NCI-H1694 (cell line): ENCODE results near the gene PPIL3.
"Not testable (repeated sequence)": the region's sequence is repeated elsewhere in the genome, so short reads cannot be mapped to it uniquely, and the experiment has no call there.

Experiments
- DNase-seq: peaks from one replicate; lab custom pipeline; 2025; lab: John Stamatoyannopoulos, UW

The PPIL3 gene

DNA sequence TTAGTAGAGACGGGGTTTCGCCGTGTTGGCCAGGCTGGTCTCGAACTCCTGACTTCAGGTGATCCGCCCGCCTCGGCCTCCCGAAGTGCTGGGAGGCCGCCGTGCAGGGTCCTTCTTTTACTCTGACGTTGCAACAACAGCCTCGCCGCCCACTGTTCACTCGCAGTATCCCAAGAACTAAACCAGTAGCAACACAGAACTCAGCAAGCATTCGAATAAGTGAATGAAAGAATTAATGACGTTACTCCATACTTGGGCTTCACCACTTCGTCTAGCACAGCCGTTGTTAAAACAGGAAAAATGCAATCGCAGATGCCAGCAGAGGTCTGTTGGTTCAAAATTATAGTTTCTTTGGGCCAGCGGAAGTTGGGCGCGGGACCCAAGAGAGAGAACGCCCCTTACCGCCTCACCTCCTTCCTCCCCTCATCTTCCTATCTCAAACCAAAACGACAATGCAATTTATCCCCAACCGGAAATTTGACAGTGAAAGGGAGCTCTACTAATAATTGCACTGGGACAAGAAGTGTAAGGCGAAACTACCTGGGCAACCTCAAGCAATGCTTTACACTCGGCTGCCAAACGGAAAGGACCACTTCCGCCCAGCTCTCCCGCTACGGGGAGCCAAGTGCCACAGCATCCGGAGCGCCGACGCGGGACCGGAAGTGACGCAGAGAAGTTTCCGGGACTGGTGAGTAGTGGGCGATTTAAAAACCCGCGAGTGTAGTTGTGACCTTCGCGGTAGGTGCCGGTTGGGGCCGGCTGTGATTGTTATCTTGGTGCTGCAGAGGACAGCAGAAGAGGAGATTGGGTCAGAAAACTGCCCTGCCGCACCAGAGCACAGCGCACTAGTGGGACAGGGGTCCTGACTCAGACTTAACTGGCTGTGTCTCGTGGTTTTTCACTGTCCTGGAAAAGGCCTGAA, at the start of gene PPIL3, which contains the start of gene NIF3L1:
Gene PPIL3, minus strand, starts transcription at position 374 of the 922 bp plus-strand sequence. CDS start 1,462 bp downstream, outside the sequence.
Gene NIF3L1, plus strand, starts transcription at position 668 of the 922 bp plus-strand sequence. CDS start 2,573 bp downstream, outside the sequence.
- peak; percentile 97 for DNase-seq

DNA sequence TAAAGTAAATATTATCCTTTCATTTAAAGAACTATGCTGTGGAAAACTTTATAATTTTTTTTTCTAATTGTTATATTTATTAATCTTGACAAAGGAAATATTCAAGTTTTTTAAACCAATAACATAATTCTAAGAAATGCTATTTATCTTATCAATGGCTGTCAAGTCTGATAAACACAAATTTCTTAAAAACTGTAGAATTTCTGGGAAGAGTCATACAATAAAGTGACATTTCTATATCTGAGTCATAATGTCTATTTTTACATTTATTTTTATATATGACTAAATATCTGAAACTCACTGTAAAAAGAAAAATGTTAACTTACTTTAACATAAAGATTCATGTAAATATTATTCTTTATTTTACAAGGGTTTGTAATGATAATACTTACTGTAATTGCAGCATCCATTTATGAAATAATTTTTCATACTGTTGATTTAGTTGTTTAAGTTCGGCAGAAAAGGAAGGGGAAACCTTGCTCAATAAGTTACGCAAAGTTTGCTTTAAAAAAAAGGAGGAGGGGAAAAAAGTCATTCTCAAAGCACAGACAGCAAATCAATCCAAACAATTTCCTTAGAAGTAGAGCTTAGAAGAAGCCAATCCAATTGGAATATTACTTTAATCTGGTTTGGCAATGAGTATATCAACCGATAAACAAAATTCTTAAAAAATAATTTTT, 42.2 kb upstream of the PPIL3 start:
- no peak for DNase-seq

DNA sequence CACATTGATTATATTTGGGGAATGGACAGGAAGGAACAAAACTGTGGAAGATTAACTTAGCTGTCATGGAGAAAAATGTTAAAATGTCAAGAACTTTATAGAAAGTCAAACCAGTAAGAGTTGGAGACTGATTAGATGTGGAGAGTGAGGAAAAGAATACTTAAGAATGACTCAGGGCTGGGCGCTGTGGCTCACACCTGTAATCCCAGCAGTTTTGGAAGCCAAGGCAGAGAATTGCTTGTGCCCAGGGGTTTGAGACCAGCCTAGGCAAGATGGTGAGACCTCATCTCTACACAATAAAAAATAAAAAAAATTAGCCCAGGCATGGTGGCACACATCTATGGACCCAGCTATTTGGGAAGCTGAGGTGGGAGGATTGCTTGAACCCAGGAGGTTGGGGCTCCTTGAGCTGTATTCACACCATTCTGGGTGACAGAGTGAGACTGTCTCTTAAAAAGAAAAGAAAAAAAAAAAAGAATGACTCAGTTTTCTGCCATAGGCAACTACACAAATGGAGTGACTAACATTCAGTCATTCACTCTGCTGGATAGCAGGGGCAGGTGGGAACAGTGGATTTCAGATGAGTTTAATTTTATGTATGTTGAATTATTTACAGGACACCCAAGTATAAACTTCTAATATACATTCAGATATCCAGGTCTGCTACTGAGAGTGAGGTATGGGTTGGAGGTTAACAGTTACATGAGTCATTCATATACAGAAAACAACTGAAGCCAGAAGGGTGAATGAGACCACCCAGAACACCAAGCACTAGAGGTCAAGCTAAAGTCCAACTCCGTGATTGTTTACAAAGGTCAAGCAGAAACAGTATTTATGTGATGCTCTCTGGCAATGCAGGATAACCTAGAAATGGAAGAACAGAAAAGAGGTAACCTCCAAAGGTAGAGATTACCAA, 40.7 kb upstream of the PPIL3 start:
- no peak for DNase-seq

DNA sequence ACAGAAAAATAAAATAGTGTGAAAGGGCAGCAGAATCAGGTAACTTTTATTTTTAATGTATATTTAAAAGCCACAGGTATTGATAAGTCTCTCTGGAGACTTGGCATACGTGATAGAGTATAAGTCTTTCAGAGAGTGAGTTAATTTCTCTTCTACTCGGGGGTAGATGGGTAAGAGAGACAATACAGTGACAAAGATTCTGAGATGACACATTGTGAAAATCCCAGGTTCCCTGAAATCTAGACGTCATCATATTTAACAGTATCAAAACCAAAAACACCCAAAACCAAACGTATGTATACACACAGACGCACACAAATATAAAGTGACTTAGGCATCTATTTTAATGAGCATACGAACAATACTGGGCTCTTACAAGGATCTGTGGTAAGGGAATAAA, 33.6 kb upstream of the PPIL3 start:
- no peak for DNase-seq

DNA sequence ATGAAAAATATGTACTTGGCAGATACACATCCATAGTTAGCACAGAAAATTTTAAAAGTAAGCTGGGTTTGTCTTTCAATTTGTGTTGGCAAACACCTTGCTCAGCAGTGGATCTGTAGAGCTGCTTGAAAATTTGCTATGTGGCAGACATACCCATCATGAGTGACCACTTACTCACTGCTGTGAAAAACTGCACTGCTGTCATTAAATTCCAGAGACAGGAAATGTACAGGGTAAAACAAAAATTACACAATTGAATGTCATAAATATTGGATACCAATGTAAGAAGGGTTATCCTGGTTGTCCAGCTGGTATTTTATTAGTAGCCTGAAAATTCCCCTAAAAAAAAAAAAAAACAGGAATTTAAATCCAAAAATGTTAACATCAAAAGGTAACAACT, 24.8 kb upstream of the PPIL3 start:
- no peak for DNase-seq

DNA sequence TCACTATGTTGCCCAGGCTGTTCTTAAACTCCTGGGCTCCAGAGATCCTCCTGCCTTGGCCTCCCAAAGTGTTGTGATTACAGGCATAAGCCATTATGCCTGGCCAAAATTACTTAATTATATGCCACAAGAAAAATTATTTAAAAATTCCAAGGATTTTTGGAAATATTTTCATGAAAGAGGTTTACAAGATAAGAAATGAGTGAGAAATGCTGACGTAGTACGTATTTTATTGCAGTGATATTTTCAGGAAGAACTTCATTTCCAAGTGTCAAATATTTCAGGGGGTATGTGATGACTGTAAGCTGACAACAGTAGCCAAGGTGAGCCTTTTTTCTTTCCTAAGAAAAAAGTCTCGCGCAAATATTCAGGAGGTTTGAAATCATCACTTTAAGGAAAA, 21.1 kb upstream of the PPIL3 start:
- DNase-seq, result no peak

DNA sequence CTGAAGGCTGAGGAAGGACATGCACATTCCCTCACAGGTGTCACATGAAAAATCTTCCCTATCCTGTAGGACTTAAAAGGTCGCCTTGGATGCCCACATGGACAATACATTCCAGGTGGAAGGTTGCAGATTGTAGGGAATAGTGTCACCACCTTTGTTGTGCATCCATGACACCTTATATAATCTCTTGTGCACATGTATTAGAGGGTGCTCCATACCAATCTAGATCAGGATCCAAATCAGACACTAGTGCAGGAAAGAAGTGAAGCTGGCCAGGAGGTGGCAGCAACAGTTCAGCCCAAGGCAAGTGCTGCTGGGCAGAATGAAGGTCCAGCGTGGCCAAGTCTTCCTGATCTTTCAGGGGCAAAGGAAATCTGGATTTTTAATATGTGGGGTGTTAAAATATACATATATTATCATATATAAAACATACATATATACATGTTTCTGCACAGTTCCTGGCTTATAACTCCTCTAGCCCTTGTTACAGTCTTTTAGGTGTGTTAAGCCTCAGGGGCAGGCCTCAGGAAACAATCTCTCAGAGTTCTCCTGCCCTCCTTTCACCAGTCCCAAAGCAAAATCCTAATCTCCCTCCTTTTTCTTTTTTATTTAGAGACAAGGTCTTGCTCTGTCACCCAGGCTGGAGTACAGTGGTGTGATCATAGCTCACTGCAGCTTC, 16.9 kb upstream of the PPIL3 start:
- peak; percentile 16 for DNase-seq

DNA sequence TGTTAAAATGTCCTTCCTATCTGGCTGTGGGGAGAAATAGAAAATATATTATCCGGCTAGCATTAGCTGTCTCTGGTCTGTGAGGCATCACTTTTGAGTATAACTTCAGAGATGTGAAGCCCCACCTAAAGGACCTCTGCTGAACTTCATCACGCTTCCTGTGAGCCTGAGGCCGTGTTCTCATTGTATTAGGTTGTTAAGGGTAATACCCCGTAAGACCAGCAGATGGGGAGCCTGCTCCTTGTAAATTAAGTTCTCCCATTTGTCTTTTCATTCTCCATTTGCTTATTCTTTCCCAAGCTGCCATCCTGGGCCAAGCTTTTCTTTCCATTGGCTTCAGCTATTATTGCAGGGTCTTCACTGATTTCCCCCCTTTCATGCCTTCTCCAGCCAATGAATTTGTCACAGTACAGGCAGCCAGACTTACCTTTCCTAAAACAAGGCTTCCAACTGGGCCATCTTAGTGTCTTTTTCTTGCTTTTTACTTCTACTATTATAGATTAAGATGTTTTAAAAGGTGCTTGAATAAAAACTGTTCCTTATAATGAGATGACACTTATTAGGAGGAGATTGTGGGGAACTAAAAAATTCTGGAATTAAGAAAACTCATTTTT, 12.7 kb upstream of the PPIL3 start:
- DNase-seq, result peak; percentile 87

DNA sequence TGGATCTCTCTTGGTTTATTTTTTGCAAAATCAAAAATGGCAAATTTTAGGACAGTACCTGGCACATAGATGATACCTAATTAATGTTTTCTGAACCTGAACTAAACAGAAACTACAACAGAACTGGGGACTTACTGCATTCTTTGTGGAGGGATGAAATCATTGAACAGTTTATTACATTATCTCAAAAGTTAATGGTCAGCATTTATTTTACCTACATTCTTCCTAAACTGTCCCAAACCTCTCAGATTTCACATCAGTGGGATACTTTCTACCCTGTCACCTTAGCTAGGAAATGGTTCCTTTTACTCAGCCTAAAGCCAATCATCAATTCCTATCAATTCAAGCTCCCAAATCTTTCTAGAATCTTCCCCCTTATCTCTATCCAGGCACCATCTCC, 10.6 kb upstream of the PPIL3 start:
- DNase-seq, result no peak

DNA sequence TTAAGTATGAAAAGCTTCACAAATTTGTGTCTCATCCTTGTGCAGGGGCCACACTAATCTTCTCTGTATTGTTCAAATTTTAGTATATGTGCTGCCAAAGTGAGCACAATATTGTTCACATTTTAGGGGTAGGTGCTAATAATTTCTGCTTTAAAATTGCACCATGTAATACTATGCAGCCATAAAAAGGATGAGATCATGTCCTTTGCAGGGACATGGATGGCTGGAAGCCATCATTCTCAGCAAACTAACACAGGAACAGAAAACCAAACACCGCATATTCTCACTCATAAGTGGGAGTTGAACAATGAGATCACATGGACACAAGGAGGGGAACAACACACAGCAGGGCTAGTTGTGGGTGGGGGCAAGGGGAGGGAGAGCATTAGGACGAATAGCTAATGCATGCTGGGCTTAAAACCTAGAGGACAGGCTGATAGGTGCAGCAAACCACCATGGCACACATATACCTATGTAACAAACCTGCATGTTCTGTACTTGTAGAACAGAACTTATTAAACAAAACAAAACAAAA, 7.1 kb downstream of the PPIL3 start:
- DNase-seq, result not testable (repeated sequence)

DNA sequence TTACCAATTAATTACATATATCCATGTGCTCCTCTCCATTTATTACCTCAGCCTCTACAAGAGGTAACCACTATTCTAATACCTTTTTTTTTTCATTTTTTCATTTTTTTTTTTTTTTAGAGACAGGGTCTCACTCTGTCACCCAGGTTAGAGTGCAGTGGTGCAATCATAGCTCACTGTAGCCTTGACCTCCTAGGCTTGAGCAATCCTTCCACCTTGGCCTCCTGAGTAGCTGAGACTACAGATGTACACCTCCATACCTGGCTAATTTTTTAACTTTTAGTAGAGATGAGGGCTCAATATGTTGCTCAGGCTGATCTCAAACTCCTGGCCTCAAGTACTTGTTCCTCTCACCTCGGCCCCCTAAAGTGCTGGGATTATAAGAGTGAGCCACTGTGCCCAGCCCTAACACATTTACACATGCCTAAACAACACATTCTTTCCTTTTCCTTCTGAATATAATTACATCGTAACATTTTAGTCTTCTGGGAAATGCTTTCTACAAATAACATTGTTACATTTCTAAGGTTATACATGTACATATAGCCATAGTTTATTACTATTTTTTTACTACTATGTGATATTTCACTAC, 10.5 kb downstream of the PPIL3 start:
- DNase-seq, result no peak

DNA sequence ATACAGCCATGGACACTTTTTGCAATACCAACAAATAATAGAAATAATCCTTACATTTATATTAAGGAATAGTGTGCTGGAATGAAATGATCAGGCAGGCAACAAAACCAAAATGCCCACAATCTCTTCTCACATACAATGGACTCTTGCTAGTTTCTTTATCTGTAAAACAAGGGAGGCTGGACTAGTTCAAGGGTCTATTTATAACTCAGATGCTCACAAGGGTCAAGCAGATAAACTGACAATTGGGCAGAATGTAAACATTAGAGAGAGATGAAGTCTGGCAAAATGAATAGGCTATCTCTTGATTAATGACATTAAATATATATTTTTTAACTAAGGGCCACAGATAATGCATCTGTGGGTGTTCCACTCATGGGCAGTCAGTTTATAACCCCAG, 11.4 kb downstream of the PPIL3 start:
- no peak for DNase-seq

DNA sequence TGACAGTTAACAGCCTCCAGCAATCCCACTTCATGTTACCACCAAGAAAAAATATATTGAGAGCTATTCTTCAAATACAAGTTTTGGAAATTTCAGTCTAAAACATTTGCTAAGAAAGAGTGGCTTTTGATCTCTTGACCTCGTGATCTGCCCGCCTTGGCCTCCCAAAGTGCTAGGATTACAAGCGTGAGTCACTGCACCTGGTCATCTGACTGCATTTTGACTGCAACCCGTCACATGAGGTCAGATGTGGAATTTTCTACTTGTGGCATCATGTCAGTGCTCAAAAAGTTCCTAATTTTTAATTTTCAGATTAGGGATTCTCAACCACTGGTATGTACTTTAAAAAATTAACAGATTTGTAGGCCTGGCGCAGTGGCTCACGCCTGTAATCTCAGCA, 15.3 kb downstream of the PPIL3 start:
- no peak for DNase-seq

DNA sequence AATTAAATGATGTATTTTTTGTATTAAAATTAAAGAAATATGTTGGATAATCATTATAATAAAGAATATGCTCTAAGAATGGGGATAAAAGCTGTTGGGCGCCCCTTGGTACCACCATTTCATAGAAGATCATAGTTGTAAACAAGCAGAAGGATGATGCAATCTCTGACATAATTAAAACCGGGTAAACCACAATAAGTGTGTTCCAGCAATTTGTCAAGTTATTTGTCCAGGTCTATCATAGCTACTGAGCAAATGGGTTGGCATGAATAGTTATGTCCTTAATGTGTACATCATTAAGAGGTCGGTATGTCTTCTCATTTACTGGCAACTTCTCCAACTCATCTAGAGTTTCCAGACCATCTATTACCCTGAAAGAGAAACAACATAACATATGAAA, 17.7 kb downstream of the PPIL3 start:
- no peak for DNase-seq

DNA sequence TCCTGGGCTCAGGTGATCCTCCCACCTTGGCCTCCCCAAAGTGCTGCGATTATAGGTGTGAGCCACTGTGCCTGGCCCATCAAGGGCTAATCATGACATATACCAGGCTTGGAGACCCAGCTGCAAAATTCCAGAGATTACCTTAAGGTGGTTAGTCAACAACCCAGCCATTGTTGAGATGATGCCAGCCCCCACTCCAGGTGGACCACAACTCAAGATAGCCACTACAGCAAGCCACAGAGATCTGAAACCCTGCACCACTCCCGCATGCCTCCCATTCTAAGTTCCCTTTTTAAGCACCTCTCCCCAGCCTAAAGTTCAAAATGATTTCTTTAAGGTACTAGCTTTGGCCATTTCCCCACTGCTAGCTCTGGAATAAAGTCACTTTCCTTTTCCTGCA, 19.9 kb downstream of the PPIL3 start:
- no peak for DNase-seq

DNA sequence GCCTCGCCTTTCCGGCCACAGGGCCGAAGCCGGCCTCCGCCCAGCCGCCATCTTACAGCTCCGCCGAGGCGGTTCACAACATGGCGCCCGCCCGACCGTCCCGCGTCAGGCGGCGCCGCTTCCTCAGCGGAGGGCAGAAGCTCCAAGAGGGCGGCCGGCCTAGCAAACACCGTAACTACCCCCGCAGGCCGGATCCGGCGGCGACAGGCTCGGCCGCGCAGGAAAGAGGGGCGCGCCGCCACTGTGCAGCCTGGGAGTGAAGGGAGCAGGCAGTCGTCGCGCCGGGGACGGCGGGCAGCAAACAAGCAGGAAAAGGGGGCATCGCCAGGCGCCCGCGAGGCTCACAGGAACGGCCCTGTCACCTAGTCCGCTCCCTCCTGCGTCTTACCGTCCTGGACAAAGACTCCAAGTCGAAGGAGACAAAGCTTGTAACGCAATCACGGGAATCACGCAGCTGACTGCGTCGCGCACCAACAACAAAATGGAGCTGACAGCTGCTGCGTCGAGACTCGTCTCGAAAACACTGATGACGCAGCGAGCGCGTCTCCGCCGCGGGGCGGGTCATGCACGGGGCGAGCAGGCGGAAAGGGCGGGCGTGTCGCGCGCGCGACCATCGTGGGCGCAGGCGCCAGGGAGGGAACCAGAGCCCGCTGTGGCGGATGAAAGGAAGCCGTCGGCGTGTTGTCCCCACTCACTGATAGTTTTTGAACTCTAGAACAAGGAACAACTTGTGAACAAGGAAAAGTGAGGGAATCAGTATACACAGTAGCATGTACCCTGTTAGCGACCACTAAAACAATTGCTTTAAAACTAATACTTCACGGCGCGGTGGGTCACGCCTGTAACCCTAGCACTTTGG, 24.5 kb downstream of the PPIL3 start, which contains the start of gene CLK1:
Gene CLK1, minus strand, starts transcription at position 483 of the 859 bp plus-strand sequence. CDS start 2,796 bp downstream, outside the sequence.
- DNase-seq, result peak; percentile 90

DNA sequence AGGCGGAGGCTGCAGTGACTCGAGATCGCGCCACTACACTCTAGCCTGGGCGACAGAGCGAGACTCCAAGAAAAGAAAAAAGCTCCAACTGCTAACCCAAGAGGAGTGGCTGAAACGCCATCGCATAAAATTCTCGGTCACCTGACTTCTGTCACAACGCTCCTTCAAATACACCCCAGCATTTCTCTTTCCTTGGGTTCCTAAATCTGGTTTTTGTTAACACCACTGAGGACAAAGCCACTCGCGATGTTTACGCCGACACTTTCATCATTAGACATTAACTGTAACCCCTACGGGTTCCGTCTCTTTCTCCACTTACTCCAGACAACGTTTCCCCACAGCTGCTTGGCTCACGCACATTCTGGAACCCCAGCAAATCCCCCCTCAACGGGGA, 25.1 kb downstream of the PPIL3 start:
- DNase-seq, result no peak

DNA sequence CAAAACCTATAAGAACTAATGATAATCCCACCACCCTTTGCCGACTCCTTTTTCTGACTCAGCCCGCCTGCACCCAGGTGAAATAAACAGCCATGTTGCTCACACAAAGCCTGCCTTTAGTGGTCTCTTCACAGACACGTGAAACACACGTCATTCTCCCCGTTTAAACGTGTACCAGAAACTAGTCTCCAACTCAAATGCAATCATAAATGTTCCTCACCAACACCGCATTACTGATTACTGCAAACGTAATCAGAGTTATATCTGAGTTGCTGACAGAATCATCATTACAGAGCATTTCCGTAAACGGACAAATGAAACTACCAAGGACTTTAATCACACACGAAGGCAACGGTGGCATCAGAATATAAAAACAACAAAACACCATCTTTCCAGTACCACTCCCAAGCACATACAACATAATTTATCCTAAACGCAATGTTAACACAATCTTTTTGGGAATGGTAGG, 26.3 kb downstream of the PPIL3 start:
- DNase-seq, result peak; percentile 12

DNA sequence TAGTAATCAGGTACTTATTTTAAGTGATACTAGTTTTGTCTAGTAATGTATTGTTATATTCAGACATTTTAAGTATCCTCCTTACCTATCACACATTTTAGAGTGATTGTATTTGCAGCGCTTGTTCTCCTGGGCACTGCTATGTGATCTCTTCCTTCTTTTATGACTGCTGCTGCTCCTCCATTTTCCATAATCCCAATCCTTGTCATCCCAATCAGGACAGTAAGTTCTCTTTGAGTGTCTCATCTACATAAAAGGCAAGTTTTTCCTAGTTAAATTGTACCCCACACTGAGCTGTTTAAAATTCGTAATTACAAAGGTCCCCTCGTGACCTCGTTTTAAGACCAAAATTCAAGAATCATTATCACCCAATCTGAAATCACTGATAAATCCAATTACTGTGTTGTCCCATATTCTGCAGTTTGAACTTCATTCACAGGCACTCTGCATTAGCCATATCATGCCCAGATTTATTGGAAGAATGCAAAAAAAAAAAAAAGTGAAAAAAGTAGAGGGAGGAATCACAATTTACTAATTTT, 27.2 kb downstream of the PPIL3 start:
- DNase-seq, result no peak
